ACC112 (cell line): ENCODE measurements around the gene SLC15A5.

Source experiments
- H2AFZ ChIP-seq: fragments of 200-600 bp; sonication (generic); one replicate; pipeline ENCODE4 v1.6.0; 2017; ENCODE audit warnings: antibody characterized with exemption, low read length; ENCODE audit not compliant: unreplicated experiment
- H3K27ac ChIP-seq: fragments of 200-600 bp; sonication (generic); 2 replicates; pipeline ENCODE4 v1.5.1; 2014; ENCODE audit warnings: low read depth, mild to moderate bottlenecking, antibody characterized with exemption, low read length, moderate library complexity
- H3K27me3 ChIP-seq: fragments of 200-600 bp; sonication (generic); 2 replicates; pipeline ENCODE4 v1.6.1; 2014; ENCODE audit warnings: mild to moderate bottlenecking, antibody characterized with exemption, low read length, moderate library complexity, mixed read lengths; ENCODE audit not compliant: insufficient read depth
- H3K36me3 ChIP-seq: fragments of 200-600 bp; sonication (generic); 2 replicates; pipeline ENCODE4 v1.6.1; 2016; ENCODE audit warnings: mild to moderate bottlenecking, antibody characterized with exemption, low read length, moderate library complexity, mixed read lengths; ENCODE audit not compliant: insufficient read depth
- H3K4me1 ChIP-seq: fragments of 200-600 bp; sonication (generic); one replicate; pipeline ENCODE4 v1.6.1; 2016; ENCODE audit warnings: low read length, mixed read lengths; ENCODE audit not compliant: insufficient read depth, unreplicated experiment, control insufficient read depth
- H3K4me3 ChIP-seq: fragments of 200-600 bp; sonication (generic); 2 replicates; pipeline ENCODE4 v1.5.1; 2014; ENCODE audit warnings: mild to moderate bottlenecking, low read depth, low read length
- H3K79me2 ChIP-seq: fragments of 200-600 bp; sonication (generic); one replicate; pipeline ENCODE4 v1.6.0; 2016; ENCODE audit warnings: low read length; ENCODE audit not compliant: control insufficient read depth, unreplicated experiment, insufficient read depth

The SLC15A5 gene

DNA sequence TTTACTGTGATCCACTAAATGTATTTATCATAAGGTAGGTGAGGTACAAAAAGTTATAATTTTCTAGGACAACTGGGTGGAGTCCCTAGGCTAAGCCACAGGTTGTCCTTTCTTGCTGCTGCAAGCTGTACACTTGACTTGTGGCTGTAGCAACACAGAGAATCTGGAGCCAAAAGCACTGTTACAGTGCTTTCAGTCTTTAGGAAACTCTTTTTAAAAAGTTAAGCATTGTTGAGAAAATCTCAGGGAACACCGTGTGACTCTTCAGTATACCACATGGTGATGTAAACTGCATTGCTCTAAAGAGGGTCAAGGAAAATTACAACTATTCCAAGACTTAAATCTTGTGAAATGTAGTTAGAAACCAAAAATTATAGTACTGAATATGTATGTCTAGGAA is 11.4 kb downstream of the SLC15A5 start:
- Histone ChIP-seq H3K4me3 (no peak overlapping the region), H3K79me2 (no peaks in the 10 kb centered on the region), H3K36me3 (no peaks in the 10 kb centered on the region), H3K4me1 (peaks cover 5% of the 10 kb centered on the region), H3K27me3 (no peaks in the 10 kb centered on the region), H3K27ac (no peak overlapping the region), H2AFZ (peak overlapping the region; percentile 9)

GRCh38 chr12:16261944-16262475 is 15.5 kb downstream of the SLC15A5 start:
- H3K4me3 ChIP-seq: no peak overlapping the region
- H2AFZ ChIP-seq: no peak overlapping the region
- H3K4me1 ChIP-seq: peaks cover 5% of the 10 kb centered on the region
- no peaks in the 10 kb centered on the region for H3K27me3 ChIP-seq
- no peaks in the 10 kb centered on the region for H3K36me3 ChIP-seq
- no peaks in the 10 kb centered on the region for H3K79me2 ChIP-seq
- H3K27ac ChIP-seq: no peak overlapping the region

DNA sequence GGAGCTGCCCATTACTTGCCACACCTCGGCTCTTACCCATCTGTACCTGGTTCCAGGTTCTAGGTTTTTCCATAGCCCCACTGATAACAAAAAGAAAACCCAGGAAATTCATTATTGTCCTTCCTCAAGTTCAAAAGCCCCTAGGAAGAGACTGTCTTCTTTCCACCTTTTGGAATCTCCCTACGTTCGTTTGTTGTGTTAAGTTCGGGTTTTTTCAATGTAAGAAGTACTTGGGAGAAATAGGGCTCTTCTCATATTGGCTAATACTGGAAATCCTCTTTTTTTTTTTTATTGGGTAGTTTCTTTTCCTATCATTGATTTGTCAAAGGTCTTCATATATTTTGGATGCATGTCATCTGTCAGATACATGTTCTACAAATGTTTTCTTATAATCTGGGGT is 17.3 kb downstream of the SLC15A5 start:
- H3K4me1 ChIP-seq: no peaks in the 10 kb centered on the region
- H3K36me3 ChIP-seq: no peaks in the 10 kb centered on the region
- H3K27me3 ChIP-seq: no peaks in the 10 kb centered on the region
- H3K79me2 ChIP-seq: no peaks in the 10 kb centered on the region
- H3K4me3 ChIP-seq: no peak overlapping the region
- no peak overlapping the region for H3K27ac ChIP-seq
- no peak overlapping the region for H2AFZ ChIP-seq

GRCh38 chr12:16258963-16259362 is 18.5 kb downstream of the SLC15A5 start:
- Histone ChIP-seq H3K36me3 (no peaks in the 10 kb centered on the region), H3K27ac (no peak overlapping the region), H3K4me3 (no peak overlapping the region), H2AFZ (no peak overlapping the region), H3K4me1 (no peaks in the 10 kb centered on the region), H3K79me2 (no peaks in the 10 kb centered on the region), H3K27me3 (no peaks in the 10 kb centered on the region)

DNA sequence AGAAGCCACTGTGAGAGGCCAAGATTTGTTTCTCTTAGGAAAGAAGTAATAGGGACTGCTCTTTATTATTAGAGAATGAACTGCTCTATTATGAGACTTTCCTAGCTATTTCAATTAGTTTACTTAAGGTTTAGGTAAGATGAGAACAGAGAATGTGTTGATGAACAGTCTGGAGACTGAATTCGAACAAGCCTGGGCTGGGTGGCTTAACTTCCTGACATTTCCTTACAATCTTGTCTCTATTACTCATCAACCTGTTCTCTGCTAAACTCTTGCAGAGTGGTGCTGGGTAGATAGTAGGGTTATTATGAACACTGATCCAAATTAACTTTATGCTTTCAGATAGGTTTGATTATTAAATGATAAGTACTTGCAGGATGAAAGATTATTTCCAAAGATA is 31.2 kb downstream of the SLC15A5 start:
- H3K36me3 ChIP-seq: no peaks in the 10 kb centered on the region
- no peaks in the 10 kb centered on the region for H3K79me2 ChIP-seq
- no peak overlapping the region for H2AFZ ChIP-seq
- no peaks in the 10 kb centered on the region for H3K4me1 ChIP-seq
- no peak overlapping the region for H3K27ac ChIP-seq
- H3K4me3 ChIP-seq: no peak overlapping the region
- H3K27me3 ChIP-seq: no peaks in the 10 kb centered on the region

GRCh38 chr12:16245209-16245608 is 32.3 kb downstream of the SLC15A5 start:
- no peak overlapping the region for H2AFZ ChIP-seq
- no peak overlapping the region for H3K27ac ChIP-seq
- no peaks in the 10 kb centered on the region for H3K4me1 ChIP-seq
- H3K79me2 ChIP-seq: no peaks in the 10 kb centered on the region
- no peaks in the 10 kb centered on the region for H3K27me3 ChIP-seq
- no peaks in the 10 kb centered on the region for H3K36me3 ChIP-seq
- no peak overlapping the region for H3K4me3 ChIP-seq

DNA sequence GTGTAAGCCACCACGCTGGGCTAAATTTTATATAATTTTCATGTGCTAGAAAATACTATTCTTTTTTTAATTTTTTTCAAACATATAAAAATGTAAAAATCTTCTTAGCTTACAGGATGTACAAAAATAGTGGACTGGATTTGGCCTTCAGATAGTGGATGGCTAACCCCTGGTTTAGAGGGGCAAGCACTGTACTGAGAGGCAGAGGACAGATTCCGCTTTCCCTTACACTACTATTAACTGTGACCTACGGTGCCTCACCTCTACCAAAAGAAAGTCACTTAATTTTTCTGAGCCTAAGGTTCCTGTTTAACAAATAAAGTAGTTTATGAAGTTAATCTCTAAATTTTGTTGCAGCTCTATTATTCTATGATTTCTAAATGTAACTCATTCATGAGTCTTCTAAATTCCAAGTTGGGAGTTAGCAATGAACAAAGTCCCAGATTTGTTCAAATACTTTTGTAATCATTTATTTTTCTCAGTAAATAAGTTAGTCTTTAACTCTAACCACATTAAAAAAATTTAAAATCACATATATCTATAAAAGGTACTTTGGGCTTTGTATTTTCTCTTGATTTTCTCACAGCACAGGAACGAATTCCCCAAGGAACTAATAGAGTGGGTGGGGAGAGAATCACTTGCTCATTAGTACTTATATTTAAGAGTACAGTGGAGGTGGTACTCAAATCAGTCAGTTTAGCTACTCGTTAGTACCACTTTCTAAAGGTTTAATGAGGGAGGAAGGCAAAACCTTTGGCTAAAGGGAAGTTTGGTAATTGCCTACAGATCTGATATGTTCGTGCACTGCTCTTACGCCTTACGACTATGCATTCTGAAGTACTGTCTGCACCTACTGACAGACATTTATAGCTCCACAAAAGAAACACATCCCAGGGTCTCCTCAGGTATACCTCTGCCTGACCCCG is 33.7 kb downstream of the SLC15A5 start:
- Histone ChIP-seq H3K4me3 (no peak overlapping the region), H3K27ac (no peak overlapping the region), H3K36me3 (no peaks in the 10 kb centered on the region), H3K4me1 (peaks cover 6% of the 10 kb centered on the region), H2AFZ (no peak overlapping the region), H3K27me3 (no peaks in the 10 kb centered on the region), H3K79me2 (no peaks in the 10 kb centered on the region)

- H3K4me3 ChIP-seq: no peak overlapping the region
- H3K4me1 ChIP-seq: peaks cover 6% of the 10 kb centered on the region
- no peaks in the 10 kb centered on the region for H3K36me3 ChIP-seq
- H3K79me2 ChIP-seq: no peaks in the 10 kb centered on the region
- H3K27ac ChIP-seq: no peak overlapping the region
- H3K27me3 ChIP-seq: no peaks in the 10 kb centered on the region
- no peak overlapping the region for H2AFZ ChIP-seq
Measured at GRCh38 chr12:16241346-16241745, 36.1 kb downstream of the SLC15A5 start.

GRCh38 chr12:16238661-16239060 is 38.8 kb downstream of the SLC15A5 start:
- peak overlapping the region; percentile 51 for H2AFZ ChIP-seq
- peak overlapping the region; percentile 2; the same call in 1 of the 2 replicates for H3K4me3 ChIP-seq
- peaks cover 6% of the 10 kb centered on the region for H3K4me1 ChIP-seq
- H3K27ac ChIP-seq: peak overlapping the region; percentile 76
- H3K36me3 ChIP-seq: no peaks in the 10 kb centered on the region
- no peaks in the 10 kb centered on the region for H3K79me2 ChIP-seq
- no peaks in the 10 kb centered on the region for H3K27me3 ChIP-seq

- Histone ChIP-seq H3K79me2 (no peaks in the 10 kb centered on the region), H3K4me1 (peaks cover 5% of the 10 kb centered on the region), H3K36me3 (no peaks in the 10 kb centered on the region), H3K27ac (no peak overlapping the region), H2AFZ (no peak overlapping the region), H3K27me3 (no peaks in the 10 kb centered on the region), H3K4me3 (no peak overlapping the region)
Measured at GRCh38 chr12:16229676-16230075, 47.8 kb downstream of the SLC15A5 start.

DNA sequence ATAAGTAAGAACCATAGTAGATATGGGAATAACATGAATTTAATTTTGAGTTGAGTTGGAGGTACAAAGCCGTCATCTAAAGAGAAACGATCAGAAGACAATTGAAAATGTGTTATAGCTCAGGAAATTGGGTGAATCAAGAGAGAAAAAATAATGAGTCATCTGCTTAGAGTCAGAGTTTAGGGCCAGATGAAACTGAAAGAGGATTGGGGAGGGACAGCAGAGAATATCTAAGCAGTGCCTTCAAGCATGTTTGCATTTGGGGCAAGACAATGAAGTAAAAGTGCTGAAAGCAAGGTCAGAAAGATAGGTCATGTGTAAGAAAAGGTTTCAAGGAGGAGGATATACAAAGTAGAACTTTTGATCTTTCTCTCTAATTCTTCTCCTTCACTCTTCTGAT is 49.4 kb downstream of the SLC15A5 start:
- Histone ChIP-seq H2AFZ (peak overlapping the region; percentile 83), H3K79me2 (no peaks in the 10 kb centered on the region), H3K27me3 (no peaks in the 10 kb centered on the region), H3K4me3 (peak overlapping the region; percentile 10; the same call in 1 of the 2 replicates), H3K27ac (peak overlapping the region; percentile 26), H3K36me3 (no peaks in the 10 kb centered on the region), H3K4me1 (peaks cover 5% of the 10 kb centered on the region)
